Breast epithelium (tissue), 4 donors: ENCODE results near the gene TCTN1. TPM values are rescaled to one million over a fixed set of nuclear protein-coding genes. Genes with fewer than 3 reads are reported as not detected.
"Not testable (repeated sequence)": the region's sequence is repeated elsewhere in the genome, so short reads cannot be mapped to it uniquely, and the experiment has no call there.

Experiments used
- DNase-seq, 2 donors: peaks; one replicate each; pipeline ENCODE4 v3.0.0-alpha.2; 2019; ENCODE audit warnings: low spot score in 2 of 2
- H3K27ac ChIP-seq, 2 donors: fragments of 200-600 bp; sonication (generic) in 1 of 2; one replicate each; pipeline ENCODE4 v1.5.1; 2016 to 2019; ENCODE audit warnings: mild to moderate bottlenecking in 1 of 2
- H3K27me3 ChIP-seq, 2 donors: fragments of 200-600 bp; sonication (generic) in 1 of 2; one replicate each; pipeline versions ENCODE4 v1.5.1 to v1.6.0; 2017 to 2019; ENCODE audit warnings: control low read depth in 1 of 2, mild to moderate bottlenecking in 1 of 2
- H3K36me3 ChIP-seq: fragments of 200-600 bp; one replicate; pipeline ENCODE4 v1.5.1; 2019
- H3K4me1 ChIP-seq, 2 donors: fragments of 200-600 bp; sonication (generic); one replicate each; pipeline ENCODE4 v1.5.1; 2016 to 2019; ENCODE audit warnings: control low read depth in 1 of 2
- H3K4me3 ChIP-seq, 3 donors: fragments of 200-600 bp; sonication (generic); 1 replicate in 2 of 3; 2 replicates in 1 of 3; pipeline ENCODE4 v1.5.1; 2016 to 2019; ENCODE audit warnings: mild to moderate bottlenecking in 3 of 3, moderate library complexity in 2 of 3
- H3K9me3 ChIP-seq, 2 donors: fragments of 200-600 bp; sonication (generic) in 1 of 2; one replicate each; pipeline ENCODE4 v1.5.1; 2016 to 2019; ENCODE audit warnings: control low read depth in 1 of 2
- CTCF ChIP-seq, 3 donors: fragments of 450-650 bp; IDR thresholded peaks; one replicate each; pipeline ENCODE4 v1.5.1; 2016 to 2017; ENCODE audit warnings: antibody characterized with exemption in 3 of 3, mild to moderate bottlenecking in 3 of 3, moderate library complexity in 3 of 3
- POLR2A ChIP-seq: fragments of 450-650 bp; IDR thresholded peaks from one replicate; pipeline ENCODE4 v1.6.1; 2016; ENCODE audit warnings: antibody characterized with exemption, mild to moderate bottlenecking, moderate library complexity
- POLR2AphosphoS5 ChIP-seq, 3 donors: sonication (generic); formaldehyde crosslinking; IDR thresholded peaks; one replicate each; pipeline ENCODE4 v1.6.1; 2017; ENCODE audit warnings: antibody characterized with exemption in 3 of 3
- intact Hi-C: fragments of 100-400 bp; cut with DNase I; formaldehyde crosslinking; loops from one replicate; pipeline ENCODE4 v1.15.1; 2023; ENCODE audit warnings: low total_unique reads
- total RNA-seq, 3 donors: library from RNA; depleted of rRNA; stranded (reverse); fragments of >200 nt; gene quantifications; one replicate each; pipeline ENCODE4 v1.1.0, GENCODE V29; 2016

TCTN1 gene
- total RNA-seq, 3 donors from 2014 or later: 43.0 to 76.0 (median 56.3) TPM

GRCh38 chr12:110582276-110583136 lies 31.4 kb upstream of the TCTN1 start:
- Histone ChIP-seq H3K36me3 (no peaks in the 10 kb centered on the region), H3K27me3 (no peaks in the 10 kb centered on the region), H3K27ac (peak overlapping the region; percentile 93 to 94), H3K4me1 (peaks cover 0 to 13% of the 10 kb centered on the region in 2 donors), H3K4me3 (peak overlapping the region; percentile 89 to 93 (median 93)), H3K9me3 (no peaks in the 10 kb centered on the region)
- no peak for TF ChIP-seq POLR2A
- peak in 2 of 3 donors; percentile 14 to 16 for TF ChIP-seq POLR2AphosphoS5 (IDR thresholded peaks at IDR 0.05)
- intact Hi-C loops: no loop called here
- peak; percentile 42 to 58 for DNase-seq

GRCh38 chr12:110583137-110584059 lies 30.5 kb upstream of the TCTN1 start, which contains the start of gene PPTC7:
PPTC7 (minus strand) TSS chr12:110583318; CDS start chr12:110583031, 287 bp downstream.
- TF ChIP-seq POLR2A (peak; percentile 36), POLR2AphosphoS5 (IDR thresholded peaks at IDR 0.05) (peak in 2 of 3 donors; percentile 14 to 71), CTCF (IDR thresholded peaks at IDR 0.05) (no peak)
- H3K27ac ChIP-seq: peak within 1 kb of the TSS; percentile 93 to 94
- intact Hi-C loops: no loop called here
- peak within 1 kb of the TSS; percentile 89 to 93 (median 93) for H3K4me3 ChIP-seq
- DNase-seq: peak; percentile 94 to 96
- no peaks in the 10 kb centered on the region for H3K27me3 ChIP-seq
- H3K4me1 ChIP-seq: peaks cover 0 to 13% of the 10 kb centered on the region in 2 donors
- no peaks in the 10 kb centered on the region for H3K9me3 ChIP-seq
- no peaks in the 10 kb centered on the region for H3K36me3 ChIP-seq

GRCh38 chr12:110585231-110585799 lies 28.6 kb upstream of the TCTN1 start:
- H3K36me3 ChIP-seq: no peaks in the 10 kb centered on the region
- peak overlapping the region; percentile 72 to 93 for H3K27ac ChIP-seq
- H3K27me3 ChIP-seq: no peaks in the 10 kb centered on the region
- H3K4me3 ChIP-seq: peak overlapping the region in 1 of 3 donors; percentile 5
- peaks cover 0 to 13% of the 10 kb centered on the region in 2 donors for H3K4me1 ChIP-seq
- intact Hi-C loops: no loop called here
- TF ChIP-seq CTCF (IDR thresholded peaks at IDR 0.05) (no peak), POLR2AphosphoS5 (IDR thresholded peaks at IDR 0.05) (no peak), POLR2A (no peak)
- no peaks in the 10 kb centered on the region for H3K9me3 ChIP-seq
- no peak for DNase-seq

- H3K36me3 ChIP-seq, intact Hi-C loops, H3K27ac ChIP-seq, H3K27me3 ChIP-seq, DNase-seq, H3K4me3 ChIP-seq, H3K9me3 ChIP-seq: not testable (repeated sequence)
- peaks cover 0 to 13% of the 10 kb centered on the region in 2 donors for H3K4me1 ChIP-seq
Observed at GRCh38 chr12:110587102-110587501, 26.8 kb upstream of the TCTN1 start.

- TF ChIP-seq POLR2A: no peak
- TF ChIP-seq POLR2AphosphoS5 (IDR thresholded peaks at IDR 0.05): no peak
- no peak for TF ChIP-seq CTCF (IDR thresholded peaks at IDR 0.05)
- DNase-seq: no peak
- no peaks in the 10 kb centered on the region for H3K9me3 ChIP-seq
- H3K27me3 ChIP-seq: no peaks in the 10 kb centered on the region
- peaks cover 0 to 6% of the 10 kb centered on the region in 2 donors for H3K4me1 ChIP-seq
- intact Hi-C loops: no loop called here
- peak overlapping the region; percentile 67 to 77 for H3K27ac ChIP-seq
- no peaks in the 10 kb centered on the region for H3K36me3 ChIP-seq
- H3K4me3 ChIP-seq: no peak overlapping the region
Observed at GRCh38 chr12:110590059-110590458, 23.9 kb upstream of the TCTN1 start.
